HG03039 (cell line): ENCODE measurements around the gene ROBO4.

ENCODE experiments used
- ATAC-seq: cut with Tn5 transposase; IDR thresholded peaks from one replicate; pipeline ENCODE4 v1.9.1; 2021; ENCODE audit warnings: mild to moderate bottlenecking, moderate library complexity; ENCODE audit not compliant: unreplicated experiment

Gene ROBO4

GRCh38 chr11:124875401-124875800 lies 22.3 kb downstream of the ROBO4 start:
- ATAC-seq, result no peak

- ATAC-seq, result no peak
Observed at GRCh38 chr11:124874571-124875255, 23.0 kb downstream of the ROBO4 start.

- ATAC-seq, result no peak
Observed at GRCh38 chr11:124873951-124874350, 23.7 kb downstream of the ROBO4 start.

- no peak for ATAC-seq
Observed at GRCh38 chr11:124872741-124873140, 24.9 kb downstream of the ROBO4 start.

- no peak for ATAC-seq
Observed at GRCh38 chr11:124872280-124872679, 25.4 kb downstream of the ROBO4 start.

- ATAC-seq, result no peak
Observed at GRCh38 chr11:124870430-124870829, 27.2 kb downstream of the ROBO4 start.

GRCh38 chr11:124869856-124870387 lies 27.7 kb downstream of the ROBO4 start:
- no peak for ATAC-seq

- no peak for ATAC-seq
Observed at GRCh38 chr11:124869331-124869730, 28.3 kb downstream of the ROBO4 start.

GRCh38 chr11:124868331-124869274 lies 29.1 kb downstream of the ROBO4 start:
- no peak for ATAC-seq

GRCh38 chr11:124867700-124868099 lies 30.0 kb downstream of the ROBO4 start:
- no peak for ATAC-seq

GRCh38 chr11:124865902-124866851 lies 31.5 kb downstream of the ROBO4 start:
- ATAC-seq, result no peak

GRCh38 chr11:124865181-124865901 lies 32.3 kb downstream of the ROBO4 start, which contains the start of gene ROBO3:
Gene ROBO3, plus strand, starts transcription at chr11:124865432. Its CDS starts 146 bp downstream, at chr11:124865578.
- no peak for ATAC-seq

- ATAC-seq, result no peak
Observed at GRCh38 chr11:124864892-124865180, 32.8 kb downstream of the ROBO4 start.

GRCh38 chr11:124864176-124864891 lies 33.3 kb downstream of the ROBO4 start:
- ATAC-seq, result no peak

- ATAC-seq, result no peak
Observed at GRCh38 chr11:124863826-124864165, 33.9 kb downstream of the ROBO4 start.

- no peak for ATAC-seq
Observed at GRCh38 chr11:124863137-124863825, 34.4 kb downstream of the ROBO4 start.

- no peak for ATAC-seq
Observed at GRCh38 chr11:124861670-124862069, 36.0 kb downstream of the ROBO4 start.

- no peak for ATAC-seq
Observed at GRCh38 chr11:124859171-124859570, 38.5 kb downstream of the ROBO4 start.

GRCh38 chr11:124846070-124846673 lies 51.5 kb downstream of the ROBO4 start:
- ATAC-seq, result no peak
